Cardiac fibroblast (primary cell): Measurements from ENCODE around the gene PPP1R9A.

Experiments used
- DNase-seq, 2 donors: peaks; one replicate each; pipeline versions ENCODE4 v3.0.0 to v3.0.0-alpha.2; 2010; ENCODE audit warnings: low read depth in 2 of 2
- H3K4me3 ChIP-seq, 2 donors: replicated peaks in 1 of 2; 1 replicate in 1 of 2; 2 replicates in 1 of 2; pipeline ENCODE4 v1.5.1; 2011; ENCODE audit warnings: low read depth in 2 of 2, low read length in 2 of 2, mild to moderate bottlenecking in 2 of 2, moderate library complexity in 1 of 2
- CTCF ChIP-seq: IDR thresholded peaks from one replicate; pipeline ENCODE4 v1.5.1; 2011; ENCODE audit warnings: low read depth, mild to moderate bottlenecking, low read length, inconsistent platforms

PPP1R9A gene

GRCh38 chr7:94908323-94909178 lies 1.2 kb downstream of the PPP1R9A start:
- TF ChIP-seq CTCF: no peak
- DNase-seq: peak; percentile 9 to 20
- peak overlapping the region; percentile 41 to 48 for H3K4me3 ChIP-seq

DNA sequence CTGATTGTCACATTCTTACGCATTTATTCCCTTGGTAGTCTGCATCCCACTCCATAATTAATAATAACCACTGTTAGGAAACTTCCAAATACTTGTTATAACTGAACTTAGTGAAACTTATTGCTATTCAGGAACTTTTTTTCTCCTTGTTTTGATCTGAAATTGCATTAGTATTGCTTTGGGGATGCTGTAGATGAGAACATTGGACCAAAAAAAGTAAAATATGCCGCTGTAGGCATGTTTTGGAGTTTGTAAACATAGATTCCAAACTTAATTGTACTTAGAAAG lies 1.7 kb downstream of the PPP1R9A start:
- no peak overlapping the region for H3K4me3 ChIP-seq
- DNase-seq: no peak
- TF ChIP-seq CTCF: no peak

DNA sequence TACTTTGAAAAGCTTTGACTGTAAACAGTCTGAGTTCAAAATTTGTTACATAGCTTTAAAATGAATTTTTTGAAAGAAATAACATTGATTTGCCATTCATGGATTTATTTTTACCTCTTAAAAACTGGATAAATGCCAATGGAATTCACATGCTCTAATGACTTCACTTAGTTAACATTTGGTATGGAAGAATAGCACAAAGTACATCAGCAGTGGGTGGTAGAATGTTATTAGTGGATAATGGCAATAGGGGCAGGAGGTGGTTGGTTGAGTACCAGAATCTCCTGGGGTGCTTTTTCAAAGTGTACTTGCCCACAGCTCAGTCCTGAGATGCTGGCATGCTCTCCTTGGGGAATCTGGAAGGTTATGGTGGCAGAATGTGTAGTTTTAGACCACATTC lies 4.7 kb downstream of the PPP1R9A start:
- H3K4me3 ChIP-seq: no peak overlapping the region
- no peak for DNase-seq
- TF ChIP-seq CTCF: no peak

- TF ChIP-seq CTCF: no peak
Observed at GRCh38 chr7:94913391-94913790, 6.0 kb downstream of the PPP1R9A start.

GRCh38 chr7:94921911-94922310 lies 14.5 kb downstream of the PPP1R9A start:
- TF ChIP-seq CTCF: no peak
- no peak overlapping the region for H3K4me3 ChIP-seq
- DNase-seq: no peak

More at GRCh38 chr7:94913391-94913790, 6.0 kb downstream of the PPP1R9A start:
- no peak for DNase-seq
- no peak overlapping the region for H3K4me3 ChIP-seq

GRCh38 chr7:94922457-94922856 lies 15.1 kb downstream of the PPP1R9A start:
- no peak for TF ChIP-seq CTCF
- no peak for DNase-seq
- no peak overlapping the region for H3K4me3 ChIP-seq

DNA sequence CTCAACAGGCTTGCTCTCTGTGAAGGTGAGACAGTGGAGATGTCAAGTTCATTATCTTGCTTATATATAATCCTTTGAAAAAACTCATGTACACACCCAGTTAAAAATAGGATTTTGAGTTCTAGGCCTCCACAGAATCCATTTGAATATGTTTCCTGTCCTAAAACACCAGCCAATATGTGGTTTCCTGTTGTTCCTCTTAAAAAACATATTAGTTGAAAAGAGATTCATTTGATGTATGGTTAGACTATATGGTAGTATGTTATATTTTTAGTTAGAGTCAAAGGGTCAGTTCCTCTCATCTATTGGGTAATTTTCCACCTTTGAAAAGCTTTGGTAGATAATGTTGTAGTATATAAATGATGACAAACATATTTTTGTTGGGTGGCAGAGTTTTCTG lies 16.0 kb downstream of the PPP1R9A start:
- TF ChIP-seq CTCF: no peak
- no peak overlapping the region for H3K4me3 ChIP-seq
- DNase-seq: no peak
